Fibroblast of peridontal ligament (primary cell): ENCODE data around the gene CHMP4B.

Experiments
- DNase-seq: peaks from one replicate; pipeline ENCODE4 v3.0.0-alpha.2; 2010; ENCODE audit errors: extremely low read depth

The CHMP4B gene

DNA sequence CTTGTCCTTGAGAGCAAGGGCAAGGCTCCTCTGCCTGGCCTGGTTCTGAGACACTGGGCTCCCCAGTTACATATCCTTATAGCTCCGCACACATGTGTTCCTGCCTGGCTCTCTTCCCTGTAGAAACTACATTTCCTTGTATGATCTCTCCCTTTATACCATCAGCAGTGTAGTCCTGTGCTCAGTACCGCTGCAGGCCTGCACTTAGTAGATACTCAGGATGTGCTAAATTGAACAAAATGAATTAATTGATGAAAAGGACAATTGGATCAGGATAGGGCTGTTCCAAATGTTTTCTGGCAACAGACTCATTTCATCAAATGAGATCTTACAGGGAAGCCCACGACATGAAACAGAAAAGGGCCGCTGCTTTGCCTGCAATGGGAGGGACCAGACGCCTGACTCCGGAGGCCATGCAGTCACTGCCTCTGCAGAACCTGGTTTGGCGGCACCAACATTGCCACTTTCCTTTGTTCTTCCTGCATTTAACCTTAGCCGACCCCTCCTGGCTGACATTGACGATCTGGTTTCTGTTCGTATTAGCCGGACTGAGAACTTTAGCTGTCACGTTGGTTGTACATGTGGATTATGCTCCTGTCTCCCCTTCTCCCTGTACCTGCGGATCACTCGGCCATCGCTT, 53.3 kb downstream of the CHMP4B start:
- DNase-seq, result no peak

DNA sequence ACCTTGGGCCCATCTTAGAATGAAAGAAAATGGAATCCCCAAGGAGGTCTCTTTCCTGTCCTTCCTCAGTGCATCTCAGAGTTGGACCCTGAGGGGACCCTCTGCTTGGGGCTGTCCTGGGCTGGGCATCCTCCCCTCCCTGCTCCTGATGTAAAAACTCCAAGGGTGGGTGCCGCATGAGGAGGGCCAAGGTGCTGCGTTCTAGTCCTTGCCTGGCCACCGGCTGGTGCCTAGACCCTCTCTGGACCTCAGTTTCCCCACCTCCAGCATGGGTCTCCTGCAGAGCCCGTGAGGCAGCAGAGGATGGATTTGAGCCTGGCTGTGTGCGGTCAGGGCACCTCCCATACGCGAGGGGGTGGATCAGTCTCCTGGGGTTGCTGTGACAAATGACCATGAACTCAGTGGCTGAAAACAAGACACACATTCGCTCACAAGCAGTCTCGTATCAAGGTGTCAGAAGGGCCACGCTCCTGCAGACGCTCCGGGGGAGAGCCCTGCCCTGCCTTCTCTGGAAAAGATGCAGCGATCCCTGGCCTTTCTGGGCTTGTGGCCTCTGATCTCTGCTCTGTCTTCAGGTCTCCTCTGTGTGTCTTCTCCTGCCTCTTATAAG, 54.7 kb downstream of the CHMP4B start:
- DNase-seq, result no peak

GRCh38 chr20:33866398-33867100, 55.4 kb downstream of the CHMP4B start:
- no peak for DNase-seq

- DNase-seq, result no peak
Observed at GRCh38 chr20:33868042-33868441, 56.9 kb downstream of the CHMP4B start.

GRCh38 chr20:33868595-33868994, 57.4 kb downstream of the CHMP4B start:
- no peak for DNase-seq

- DNase-seq, result no peak
Observed at GRCh38 chr20:33869283-33869682, 58.1 kb downstream of the CHMP4B start.

DNA sequence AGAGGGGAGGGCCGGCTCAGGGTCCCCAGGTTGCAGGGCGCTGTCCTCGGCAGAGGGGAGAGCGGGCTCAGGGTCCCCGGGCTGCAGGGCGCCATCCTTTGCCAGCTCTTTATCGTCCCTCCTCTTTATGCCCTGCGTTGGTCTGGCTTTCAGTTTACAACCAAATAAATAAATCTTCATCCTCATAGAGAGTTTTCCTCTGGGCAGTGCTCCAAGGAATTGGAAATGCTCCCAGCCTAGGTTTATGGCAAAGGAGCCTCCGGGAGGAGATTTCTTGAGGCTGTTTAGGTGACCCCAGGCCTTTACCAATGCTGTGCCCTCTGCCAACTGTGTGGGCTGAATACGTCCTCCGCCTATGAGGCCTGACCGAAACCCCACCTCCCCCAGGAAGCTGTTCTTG, 60.2 kb downstream of the CHMP4B start:
- peak; percentile 73 for DNase-seq

- no peak for DNase-seq
Observed at GRCh38 chr20:33874129-33874528, 63.0 kb downstream of the CHMP4B start.

DNA sequence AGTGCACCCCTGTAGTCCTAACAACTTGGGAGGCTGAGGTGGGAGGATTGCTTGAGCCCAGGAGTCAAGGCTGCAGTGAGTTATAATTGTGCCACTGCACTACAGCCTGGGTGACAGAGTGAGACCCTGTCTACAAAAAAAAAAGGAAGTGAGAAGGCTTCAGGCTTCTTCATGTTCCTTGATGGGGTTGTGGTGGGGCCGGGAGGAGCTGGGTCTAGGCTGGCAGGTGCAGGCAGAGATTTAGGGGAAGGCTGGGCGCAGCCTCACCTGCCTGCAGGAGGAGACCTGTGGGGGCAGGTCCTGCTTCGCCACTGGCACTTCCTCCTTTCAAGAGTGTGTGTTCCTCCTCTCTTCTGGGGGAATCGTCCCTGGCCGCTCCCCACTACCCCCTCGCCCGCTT, 63.9 kb downstream of the CHMP4B start:
- no peak for DNase-seq

DNA sequence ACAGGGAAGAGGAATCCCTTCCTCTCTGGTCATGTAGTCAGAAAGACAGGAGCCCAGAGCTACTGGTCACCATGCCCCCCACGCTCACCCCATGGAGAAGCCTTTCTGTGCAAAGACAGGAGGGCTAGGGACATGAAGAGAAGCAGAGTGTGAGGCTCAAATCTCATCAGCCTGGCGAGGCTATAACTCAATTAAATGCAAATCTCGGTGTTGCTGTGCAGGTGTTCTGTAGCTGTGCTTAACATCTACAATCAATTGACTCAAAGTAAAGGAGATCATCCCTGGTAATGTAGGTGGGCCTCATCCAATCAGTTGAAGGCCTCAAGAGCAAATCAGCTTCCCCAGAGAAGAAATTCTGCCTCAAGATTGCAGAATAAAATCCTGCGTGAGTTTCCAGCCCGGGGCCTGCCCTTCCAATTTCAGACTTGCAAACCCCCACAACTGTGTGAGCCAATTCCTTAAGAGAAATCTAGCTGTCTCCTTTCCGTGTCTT, 64.4 kb downstream of the CHMP4B start:
- no peak for DNase-seq

- no peak for DNase-seq
Observed at GRCh38 chr20:33878583-33878982, 67.4 kb downstream of the CHMP4B start.

- DNase-seq, result no peak
Observed at GRCh38 chr20:33880396-33880795, 69.2 kb downstream of the CHMP4B start.

GRCh38 chr20:33881989-33882388, 70.8 kb downstream of the CHMP4B start:
- DNase-seq, result no peak

GRCh38 chr20:33882481-33882880, 71.3 kb downstream of the CHMP4B start:
- no peak for DNase-seq

DNA sequence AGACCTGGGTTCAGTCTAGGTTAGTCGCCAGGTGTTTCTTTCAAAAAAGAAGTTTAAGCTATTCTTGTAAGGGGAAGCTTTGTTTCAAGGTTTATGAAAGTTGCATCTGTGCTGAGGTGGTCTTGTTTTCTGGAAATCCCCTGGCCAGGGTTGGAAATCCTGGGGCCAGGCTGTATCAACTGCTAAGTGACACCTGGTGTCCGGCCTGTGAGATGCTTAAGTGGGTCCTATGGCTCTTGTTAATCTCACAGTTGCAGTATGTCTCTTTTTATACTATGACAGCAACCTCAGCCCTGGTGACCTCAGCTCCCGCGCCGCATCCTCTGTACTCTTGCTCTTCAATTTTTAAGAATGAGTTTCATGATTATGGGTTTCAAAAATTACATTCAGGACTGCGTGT, 72.0 kb downstream of the CHMP4B start:
- DNase-seq, result no peak

DNA sequence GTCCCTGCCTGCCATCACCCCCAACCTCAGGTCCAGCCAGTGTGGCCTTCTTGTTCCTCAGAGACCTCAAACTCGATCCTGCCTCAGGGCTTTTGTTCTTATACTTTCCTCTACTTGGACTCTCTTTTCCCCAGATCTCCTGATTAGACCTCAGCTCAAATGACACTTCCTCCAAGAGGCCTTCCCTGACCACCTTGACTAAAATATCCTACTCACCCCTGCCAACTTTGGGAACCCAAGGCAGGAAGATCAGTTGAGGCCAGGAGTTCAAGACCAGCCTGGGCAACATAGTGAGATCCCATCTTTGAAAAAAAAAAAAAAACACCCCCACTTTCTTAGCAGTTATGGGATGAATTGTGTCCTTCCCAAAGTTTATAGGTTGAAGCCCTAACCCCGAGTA, 73.5 kb downstream of the CHMP4B start:
- DNase-seq, result no peak

GRCh38 chr20:33889312-33889711, 78.2 kb downstream of the CHMP4B start:
- DNase-seq, result no peak

GRCh38 chr20:33890557-33890956, 79.4 kb downstream of the CHMP4B start:
- DNase-seq, result no peak

DNA sequence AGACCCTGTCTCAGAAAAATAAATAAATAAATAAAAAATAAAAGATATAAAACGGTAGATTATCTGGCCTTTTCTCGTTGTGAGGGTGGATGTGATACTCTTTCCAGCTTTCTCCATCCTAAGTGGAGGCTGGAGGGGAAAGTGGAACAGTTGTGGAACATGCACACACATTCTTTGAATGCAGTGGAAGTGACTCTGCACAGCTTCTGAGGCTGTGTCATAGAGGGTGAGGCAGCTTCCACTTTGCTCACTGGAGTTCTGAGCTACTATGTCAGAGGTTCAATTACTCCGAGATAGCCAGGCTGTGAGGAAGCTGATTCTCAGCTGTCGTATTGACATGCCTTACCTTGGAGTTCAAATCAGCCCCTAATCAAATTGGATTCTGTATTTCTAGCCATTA, 82.2 kb downstream of the CHMP4B start:
- peak; percentile 75 for DNase-seq

- peak; percentile 48 for DNase-seq
Observed at GRCh38 chr20:33894798-33895197, 83.7 kb downstream of the CHMP4B start.

DNA sequence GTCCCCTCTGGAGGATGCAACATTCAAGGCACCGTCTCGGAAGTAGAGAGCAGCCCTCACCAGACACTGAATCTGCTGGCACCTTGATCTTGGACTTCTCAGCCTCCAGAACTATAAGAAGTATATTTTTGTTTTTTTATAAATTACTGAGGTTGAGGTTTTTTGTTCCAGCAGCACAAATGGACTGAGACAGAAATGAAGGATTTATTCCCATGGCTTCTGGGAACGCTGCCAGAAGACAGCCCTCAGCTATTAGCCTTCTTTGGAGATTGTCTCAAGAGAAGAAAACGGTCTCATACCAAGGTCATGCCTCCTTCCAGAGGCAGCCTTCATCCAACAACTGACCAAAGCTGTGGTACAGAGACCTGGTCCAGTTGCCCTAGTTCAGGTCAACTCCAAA, 85.4 kb downstream of the CHMP4B start:
- DNase-seq, result peak; percentile 77

DNA sequence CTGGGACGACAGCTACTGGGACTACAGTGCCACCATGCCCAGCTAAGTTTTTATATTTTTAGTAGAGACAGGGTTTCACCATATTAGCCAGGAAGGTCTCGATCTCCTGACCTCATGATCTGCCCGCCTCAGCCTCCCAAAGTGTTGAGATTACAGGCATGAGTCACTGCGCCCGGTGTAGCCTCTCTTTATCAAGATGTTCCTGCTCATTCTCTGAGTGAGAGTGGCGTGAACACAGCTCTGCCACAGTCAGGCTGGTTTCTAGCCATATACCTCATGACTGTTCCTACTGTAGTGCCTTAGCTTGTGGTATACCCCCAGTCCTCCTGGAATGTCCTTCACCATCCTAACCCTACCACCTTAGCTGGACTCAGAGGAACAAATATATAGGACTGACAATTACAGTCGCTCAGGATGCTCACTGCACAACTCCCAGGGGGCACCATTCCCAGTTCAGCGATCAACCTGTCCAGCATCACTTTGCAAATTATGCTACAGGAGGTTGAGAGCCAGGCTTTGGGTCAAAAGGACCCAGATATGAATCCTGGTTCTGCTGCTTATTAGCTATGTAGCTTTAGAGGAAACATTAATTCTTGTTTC, 86.3 kb downstream of the CHMP4B start:
- DNase-seq, result no peak

DNA sequence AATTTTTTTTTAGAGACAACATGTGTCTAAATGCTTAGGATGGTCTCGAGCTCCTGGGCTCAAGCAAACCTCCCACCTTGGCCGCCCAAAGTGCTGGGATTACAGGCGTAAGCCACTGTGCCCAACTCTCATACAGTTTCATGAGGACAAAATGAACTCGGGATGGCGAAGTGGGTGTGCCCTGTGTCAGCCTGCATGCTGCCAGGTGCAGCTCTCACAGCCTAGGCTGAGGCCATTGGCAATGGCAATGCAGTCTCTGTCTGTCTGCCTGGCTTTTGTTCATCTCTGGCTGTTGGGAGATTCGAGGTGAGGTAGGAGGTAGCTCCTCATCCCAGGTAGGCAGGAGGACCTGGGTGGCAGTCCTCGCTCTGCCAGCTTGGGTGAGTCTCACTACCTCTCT, 88.0 kb downstream of the CHMP4B start:
- no peak for DNase-seq
